Measurements from ENCODE around the gene PDHX.

PDHX gene

GRCh38 chr11:34916843-34917770, 689 bp downstream of the PDHX start:
- CTCF ChIA-PET = interaction anchor here (0.6 to 1.3 kb wide), 2 partner anchors 10 to 1982 kb away, joined by 3 to 4 read pairs; no protein-coding TSS in a partner anchor
- TF ChIP-seq PKNOX1 (IDR thresholded peaks at IDR 0.05) = peak; percentile 95
- TF ChIP-seq FOXK2 (IDR thresholded peaks at IDR 0.05) = no peak
- POLR2A ChIA-PET = no interaction called here
- peak; percentile 20 for DNase-seq (ENCODE audit: extremely low spot score)

GRCh38 chr11:34921156-34921555, 4.7 kb downstream of the PDHX start:
- DNase-seq (ENCODE audit: extremely low spot score) = no peak
- ChIA-PET POLR2A (no interaction called here), CTCF (no interaction called here)
- TF ChIP-seq FOXK2 (IDR thresholded peaks at IDR 0.05) (no peak), HDGF (IDR thresholded peaks at IDR 0.05; ENCODE audit: borderline replicate concordance) (no peak), ARNT (IDR thresholded peaks at IDR 0.05) (no peak), NFRKB (IDR thresholded peaks at IDR 0.05) (no peak), ZNF384 (IDR thresholded peaks at IDR 0.05) (no peak), TARDBP (IDR thresholded peaks at IDR 0.05) (no peak), SP1 (IDR thresholded peaks at IDR 0.05) (no peak), SUZ12 (IDR thresholded peaks at IDR 0.05) (no peak), FOXA1 (IDR thresholded peaks at IDR 0.05) (no peak), L3MBTL2 (conservative IDR thresholded peaks at IDR 0.05) (no peak), ELF4 (IDR thresholded peaks at IDR 0.05) (no peak), BHLHE40 (IDR thresholded peaks at IDR 0.05; ENCODE audit: borderline replicate concordance) (no peak), PKNOX1 (IDR thresholded peaks at IDR 0.05) (no peak), LEF1 (IDR thresholded peaks at IDR 0.05; ENCODE audit: borderline replicate concordance) (no peak), CTBP1 (IDR thresholded peaks at IDR 0.05; ENCODE audit: borderline replicate concordance) (no peak), FOXM1 (IDR thresholded peaks at IDR 0.05; ENCODE audit: borderline replicate concordance) (no peak)

- ChIA-PET POLR2A (no interaction called here), CTCF (interaction anchor here (0.6 kb wide), 1 partner anchor 1473 kb away, joined by 7 read pairs; no protein-coding TSS in a partner anchor)
- TF ChIP-seq SP1 (IDR thresholded peaks at IDR 0.05) = no peak
- no peak for TF ChIP-seq PKNOX1 (IDR thresholded peaks at IDR 0.05)
- no peak for TF ChIP-seq CTBP1 (IDR thresholded peaks at IDR 0.05; ENCODE audit: borderline replicate concordance)
- TF ChIP-seq ELF4 (IDR thresholded peaks at IDR 0.05) = no peak
- no peak for TF ChIP-seq FOXM1 (IDR thresholded peaks at IDR 0.05; ENCODE audit: borderline replicate concordance)
- no peak for TF ChIP-seq FOXK2 (IDR thresholded peaks at IDR 0.05)
- TF ChIP-seq HDGF (IDR thresholded peaks at IDR 0.05; ENCODE audit: borderline replicate concordance) = no peak
- TF ChIP-seq FOXA1 (IDR thresholded peaks at IDR 0.05) = no peak
- TF ChIP-seq TARDBP (IDR thresholded peaks at IDR 0.05) = no peak
- no peak for TF ChIP-seq ZNF384 (IDR thresholded peaks at IDR 0.05)
- TF ChIP-seq BHLHE40 (IDR thresholded peaks at IDR 0.05; ENCODE audit: borderline replicate concordance) = no peak
- TF ChIP-seq L3MBTL2 (conservative IDR thresholded peaks at IDR 0.05) = no peak
- no peak for TF ChIP-seq ARNT (IDR thresholded peaks at IDR 0.05)
- no peak for DNase-seq (ENCODE audit: extremely low spot score)
Observed at GRCh38 chr11:34924714-34925113, 8.3 kb downstream of the PDHX start.

GRCh38 chr11:34926101-34926830, 9.8 kb downstream of the PDHX start:
- TF ChIP-seq FOXA1 (IDR thresholded peaks at IDR 0.05) (no peak), PKNOX1 (IDR thresholded peaks at IDR 0.05) (0 out of 2 replicates have a peak, but pooled peaks have one; percentile 6), SP1 (IDR thresholded peaks at IDR 0.05) (no peak), NFRKB (IDR thresholded peaks at IDR 0.05) (no peak), LEF1 (IDR thresholded peaks at IDR 0.05; ENCODE audit: borderline replicate concordance) (no peak), ZNF384 (IDR thresholded peaks at IDR 0.05) (no peak), HDGF (IDR thresholded peaks at IDR 0.05; ENCODE audit: borderline replicate concordance) (no peak)
- CTCF ChIA-PET = interaction anchor here (0.5 to 1.4 kb wide), 6 partner anchors 10 to 478 kb away, joined by 3 to 10 read pairs (median 3); partner anchors contain the start of genes APIP and PDHX
- DNase-seq (ENCODE audit: extremely low spot score) = peak; percentile 13
- POLR2A ChIA-PET = no interaction called here

- ChIA-PET CTCF (interaction anchor here (0.5 to 1.4 kb wide), 6 partner anchors 11 to 477 kb away, joined by 3 to 10 read pairs (median 3); partner anchors contain the start of genes APIP and PDHX), POLR2A (no interaction called here)
- TF ChIP-seq ARNT (IDR thresholded peaks at IDR 0.05) = no peak
- TF ChIP-seq HDGF (IDR thresholded peaks at IDR 0.05; ENCODE audit: borderline replicate concordance) = no peak
- TF ChIP-seq FOXA1 (IDR thresholded peaks at IDR 0.05) = no peak
- no peak for TF ChIP-seq LEF1 (IDR thresholded peaks at IDR 0.05; ENCODE audit: borderline replicate concordance)
- no peak for TF ChIP-seq FOXK2 (IDR thresholded peaks at IDR 0.05)
- TF ChIP-seq ELF4 (IDR thresholded peaks at IDR 0.05) = no peak
- TF ChIP-seq TARDBP (IDR thresholded peaks at IDR 0.05) = no peak
- no peak for TF ChIP-seq BHLHE40 (IDR thresholded peaks at IDR 0.05; ENCODE audit: borderline replicate concordance)
- no peak for TF ChIP-seq ZNF384 (IDR thresholded peaks at IDR 0.05)
- no peak for DNase-seq (ENCODE audit: extremely low spot score)
Observed at GRCh38 chr11:34926831-34927132, 10.4 kb downstream of the PDHX start.
